Measurements from ENCODE around the gene XYLB.

The XYLB gene

GRCh38 chr3:38354588-38355330 is 8.2 kb downstream of the XYLB start:
- no peak overlapping the region for H3K27ac ChIP-seq

GRCh38 chr3:38359038-38359437 is 12.5 kb downstream of the XYLB start:
- Histone ChIP-seq H3K27ac (no peak overlapping the region), H3K4me3 (no peak overlapping the region)

More at GRCh38 chr3:38354588-38355330, 8.2 kb downstream of the XYLB start:
- no peak overlapping the region for H3K4me3 ChIP-seq

- no peak overlapping the region for H3K27ac ChIP-seq
- H3K4me3 ChIP-seq = no peak overlapping the region
These were observed 13.8 kb downstream of the XYLB start for GRCh38 chr3:38360345-38360744.

- Histone ChIP-seq H3K27ac (no peak overlapping the region), H3K4me3 (no peak overlapping the region)
These were observed 14.9 kb downstream of the XYLB start for GRCh38 chr3:38361496-38361895.

GRCh38 chr3:38362825-38363224 is 16.2 kb downstream of the XYLB start:
- Histone ChIP-seq H3K4me3 (no peak overlapping the region), H3K27ac (no peak overlapping the region)

GRCh38 chr3:38364721-38365400 is 18.3 kb downstream of the XYLB start:
- Histone ChIP-seq H3K4me3 (no peak overlapping the region), H3K27ac (no peak overlapping the region)

GRCh38 chr3:38365469-38366062 is 19.0 kb downstream of the XYLB start:
- no peak overlapping the region for H3K27ac ChIP-seq
- H3K4me3 ChIP-seq = no peak overlapping the region

- Histone ChIP-seq H3K27ac (no peak overlapping the region), H3K4me3 (no peak overlapping the region)
These were observed 19.5 kb downstream of the XYLB start for GRCh38 chr3:38366082-38366481.

GRCh38 chr3:38367779-38368178 is 21.2 kb downstream of the XYLB start:
- Histone ChIP-seq H3K4me3 (no peak overlapping the region), H3K27ac (no peak overlapping the region)

GRCh38 chr3:38368238-38368637 is 21.7 kb downstream of the XYLB start:
- Histone ChIP-seq H3K27ac (no peak overlapping the region), H3K4me3 (no peak overlapping the region)

GRCh38 chr3:38369186-38369585 is 22.6 kb downstream of the XYLB start:
- Histone ChIP-seq H3K4me3 (no peak overlapping the region), H3K27ac (no peak overlapping the region)

- H3K27ac ChIP-seq = no peak overlapping the region
- no peak overlapping the region for H3K4me3 ChIP-seq
These were observed 23.6 kb downstream of the XYLB start for GRCh38 chr3:38370149-38370548.

GRCh38 chr3:38370861-38371260 is 24.3 kb downstream of the XYLB start:
- no peak overlapping the region for H3K27ac ChIP-seq
- H3K4me3 ChIP-seq = no peak overlapping the region

- H3K27ac ChIP-seq = no peak overlapping the region
- no peak overlapping the region for H3K4me3 ChIP-seq
These were observed 25.1 kb downstream of the XYLB start for GRCh38 chr3:38371541-38372213.

GRCh38 chr3:38372214-38372601 is 25.6 kb downstream of the XYLB start:
- Histone ChIP-seq H3K4me3 (no peak overlapping the region), H3K27ac (no peak overlapping the region)

GRCh38 chr3:38374221-38374620 is 27.6 kb downstream of the XYLB start:
- H3K27ac ChIP-seq = peak overlapping the region in 1 of 21 experiments; percentile 6
- H3K4me3 ChIP-seq = no peak overlapping the region

GRCh38 chr3:38375072-38375471 is 28.5 kb downstream of the XYLB start:
- Histone ChIP-seq H3K27ac (peak overlapping the region in 1 of 21 experiments; percentile 19), H3K4me3 (no peak overlapping the region)

GRCh38 chr3:38375488-38376097 is 29.0 kb downstream of the XYLB start:
- Histone ChIP-seq H3K4me3 (no peak overlapping the region), H3K27ac (no peak overlapping the region)

GRCh38 chr3:38376098-38376816 is 29.7 kb downstream of the XYLB start:
- Histone ChIP-seq H3K27ac (no peak overlapping the region), H3K4me3 (no peak overlapping the region)

Measured in skin epidermis (tissue), 12 donors.